Natural killer cell (primary cell): Measurements from ENCODE around the gene NOL6. TPM values are rescaled to one million over a fixed set of nuclear protein-coding genes. Genes with fewer than 3 reads are reported as not detected.

Experiments used
- ATAC-seq, 3 donors: fragments of 150-1000 bp in 2 of 3; fragments of 200-7000 bp in 1 of 3; cut with Tn5 transposase; 1 replicate in 1 of 3; 2 replicates in 2 of 3; pipeline ENCODE4 v1.10.0; 2021; ENCODE audit warnings: mild to moderate bottlenecking in 2 of 3, moderate library complexity in 2 of 3
- DNase-seq, 2 donors: peaks; one replicate each; pipeline versions ENCODE4 v3.0.0 to v3.0.0-alpha.2; 2013 to 2021; ENCODE audit warnings: mixed read lengths in 1 of 2
- H3K27ac ChIP-seq: one replicate; pipeline ENCODE4 v1.5.1; 2013; ENCODE audit warnings: mild to moderate bottlenecking, low read length
- H3K27me3 ChIP-seq: one replicate; pipeline ENCODE4 v1.6.1; 2013; ENCODE audit warnings: low read length; ENCODE audit not compliant: control insufficient read depth, insufficient read depth
- H3K36me3 ChIP-seq: one replicate; pipeline ENCODE4 v1.6.1; 2013; ENCODE audit warnings: low read length; ENCODE audit not compliant: control insufficient read depth, insufficient read depth
- H3K4me1 ChIP-seq: one replicate; pipeline ENCODE4 v1.6.1; 2013; ENCODE audit warnings: low read length; ENCODE audit not compliant: control insufficient read depth, insufficient read depth
- H3K4me3 ChIP-seq: one replicate; pipeline ENCODE4 v1.5.1; 2013; ENCODE audit warnings: low read length
- H3K9me3 ChIP-seq: one replicate; pipeline ENCODE4 v1.6.1; 2013; ENCODE audit warnings: low read length; ENCODE audit not compliant: control insufficient read depth, insufficient read depth
- H3K27ac Mint-ChIP-seq, 2 donors: one replicate each; pipeline ENCODE4 v1.8.0; 2022; ENCODE audit warnings: mild to moderate bottlenecking in 2 of 2, mixed read lengths in 2 of 2, moderate library complexity in 1 of 2
- H3K27me3 Mint-ChIP-seq, 2 donors: one replicate each; pipeline ENCODE4 v1.8.0; 2022; ENCODE audit warnings: low read depth in 2 of 2, mixed read lengths in 2 of 2
- H3K36me3 Mint-ChIP-seq: one replicate; pipeline ENCODE4 v1.8.0; 2022; ENCODE audit warnings: mixed read lengths
- H3K4me1 Mint-ChIP-seq, 2 donors: one replicate each; pipeline ENCODE4 v1.8.0; 2022; ENCODE audit warnings: mixed read lengths in 2 of 2
- H3K4me3 Mint-ChIP-seq: one replicate; pipeline ENCODE4 v1.8.0; 2022; ENCODE audit warnings: mild to moderate bottlenecking, moderate library complexity, mixed read lengths
- H3K9me3 Mint-ChIP-seq, 2 donors: one replicate each; pipeline ENCODE4 v1.8.0; 2022; ENCODE audit warnings: mixed read lengths in 2 of 2
- CTCF ChIP-seq: fragments of 200-600 bp; IDR thresholded peaks from one replicate; pipeline ENCODE4 v1.8.0; 2022; ENCODE audit warnings: antibody characterized with exemption
- WGBS: methylation state at CpG from one replicate; pipeline ENCODE4 v1.1.7; 2013; ENCODE audit warnings: missing lambda C conversion rate; ENCODE audit not compliant: insufficient coverage; 5-methylcytosine and 5-hydroxymethylcytosine counted together
- intact Hi-C: fragments of 100-400 bp; cut with micrococcal nuclease; formaldehyde crosslinking; loops from one replicate; pipeline ENCODE4 v1.14.2; 2022
- total RNA-seq, 4 donors: library from RNA; stranded (reverse); fragments of 120-200 nt in 1 of 4; gene quantifications; one replicate each; pipeline versions ENCODE4 v1.2.3 to v1.2.4, GENCODE V29; 2013 to 2022

Gene NOL6
- total RNA-seq, 3 donors from 2014 or later (not counting 1 experiment from before 2014, with no cell fraction given) = 34.2 to 42.2 (median 38.2) TPM

DNA sequence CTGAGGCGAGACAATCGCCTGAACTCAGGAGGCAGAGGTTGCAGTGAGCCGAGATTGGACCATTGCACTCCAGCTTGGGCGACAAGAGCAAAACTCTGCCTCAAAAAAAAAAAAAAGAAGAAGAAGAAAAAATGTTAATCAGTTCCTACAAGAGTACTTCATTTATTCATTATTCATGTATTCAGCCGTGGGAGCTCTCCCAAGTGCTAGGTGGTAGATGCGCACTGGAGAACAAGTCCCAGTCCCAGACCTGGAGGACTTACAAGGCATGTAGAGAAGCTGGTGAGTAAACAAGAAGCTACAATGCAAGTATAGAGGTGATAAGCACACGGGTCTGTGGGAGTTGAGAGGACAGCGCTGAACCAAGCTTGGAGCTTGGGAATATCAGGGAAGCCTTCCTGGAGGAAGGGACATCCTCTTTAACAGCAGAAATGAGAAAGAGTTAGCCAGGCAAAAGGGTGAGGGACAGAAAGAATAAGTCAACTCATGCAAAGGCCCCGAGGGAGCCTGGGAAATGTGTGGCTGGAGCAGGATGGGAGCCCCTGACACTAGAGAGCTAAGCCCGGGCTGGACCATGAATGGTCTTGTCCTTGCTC is 53.9 kb downstream of the NOL6 start:
- WGBS = 87% methylated on average over 10 of the region's 10 CpGs
- H3K9me3 Mint-ChIP-seq = no peaks in the 10 kb centered on the region
- H3K4me1 Mint-ChIP-seq = peaks cover 0 to 15% of the 10 kb centered on the region in 2 donors
- H3K27ac Mint-ChIP-seq = no peak overlapping the region
- no peaks in the 10 kb centered on the region for H3K27me3 ChIP-seq
- no peaks in the 10 kb centered on the region for H3K36me3 Mint-ChIP-seq
- ATAC-seq (no peak), DNase-seq (no peak)
- no peak overlapping the region for H3K4me3 ChIP-seq
- peaks cover 0 to 6% of the 10 kb centered on the region in 2 donors for H3K27me3 Mint-ChIP-seq
- H3K4me3 Mint-ChIP-seq = no peak overlapping the region
- no peak for TF ChIP-seq CTCF
- no peak overlapping the region for H3K27ac ChIP-seq
- H3K36me3 ChIP-seq = no peaks in the 10 kb centered on the region
- intact Hi-C loops = no loop called here
- H3K4me1 ChIP-seq = peaks cover 28% of the 10 kb centered on the region
- H3K9me3 ChIP-seq = no peaks in the 10 kb centered on the region

DNA sequence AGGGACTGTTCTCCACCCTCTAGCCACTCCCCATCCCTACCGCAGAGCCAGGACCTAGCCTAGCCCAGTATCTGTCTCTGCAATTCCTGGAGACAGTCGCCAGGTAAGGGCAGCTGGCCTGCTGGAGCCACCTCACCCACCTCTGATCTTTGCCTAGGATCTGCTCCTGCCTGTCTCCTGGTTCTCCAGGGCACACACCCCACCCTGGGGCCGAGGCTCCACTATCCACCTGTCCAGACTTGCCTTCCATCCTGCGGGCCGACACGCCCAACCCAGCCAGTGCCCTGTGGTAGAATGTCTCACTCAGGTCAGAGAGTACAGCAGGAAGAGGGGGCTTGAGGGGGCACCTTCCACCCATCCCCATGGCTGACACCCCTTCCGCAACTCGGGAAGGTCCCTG is 55.6 kb downstream of the NOL6 start:
- Histone ChIP-seq H3K9me3 (no peaks in the 10 kb centered on the region), H3K4me3 (no peak overlapping the region), H3K27ac (no peak overlapping the region), H3K4me1 (peaks cover 31% of the 10 kb centered on the region), H3K27me3 (no peaks in the 10 kb centered on the region), H3K36me3 (no peaks in the 10 kb centered on the region)
- ATAC-seq (no peak), DNase-seq (no peak)
- H3K9me3 Mint-ChIP-seq = no peaks in the 10 kb centered on the region
- H3K27ac Mint-ChIP-seq = no peak overlapping the region
- TF ChIP-seq CTCF = no peak
- intact Hi-C loops = no loop called here
- no peak overlapping the region for H3K4me3 Mint-ChIP-seq
- peaks cover 0 to 6% of the 10 kb centered on the region in 2 donors for H3K27me3 Mint-ChIP-seq
- WGBS = 96% methylated on average over 6 of the region's 8 CpGs
- H3K4me1 Mint-ChIP-seq = peaks cover 0 to 15% of the 10 kb centered on the region in 2 donors
- H3K36me3 Mint-ChIP-seq = no peaks in the 10 kb centered on the region

DNA sequence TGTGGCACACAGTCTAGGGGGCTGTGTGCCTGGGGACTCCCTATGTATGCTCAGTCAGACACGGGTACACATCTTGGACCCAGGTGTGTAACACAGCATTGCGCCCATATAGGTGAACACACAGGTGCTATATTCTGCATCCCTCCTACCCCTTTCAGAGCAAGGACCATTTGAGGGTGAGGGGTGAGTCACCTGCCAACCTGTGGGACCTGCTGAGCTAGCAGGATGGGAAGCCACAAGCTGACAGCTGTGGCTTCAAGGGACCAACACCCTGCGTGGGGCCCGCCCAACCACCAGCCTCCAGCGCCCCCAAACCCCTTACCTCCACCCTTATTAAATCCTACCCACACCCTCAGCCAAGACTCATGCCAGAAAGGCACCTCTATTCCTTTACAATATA is 56.7 kb downstream of the NOL6 start:
- Histone ChIP-seq H3K4me3 (no peak overlapping the region), H3K4me1 (peaks cover 31% of the 10 kb centered on the region), H3K9me3 (no peaks in the 10 kb centered on the region), H3K27ac (no peak overlapping the region), H3K36me3 (no peaks in the 10 kb centered on the region), H3K27me3 (no peaks in the 10 kb centered on the region)
- WGBS = 25% methylated on average over 5 of the region's 5 CpGs
- H3K4me1 Mint-ChIP-seq = peaks cover 0 to 15% of the 10 kb centered on the region in 2 donors
- no peak overlapping the region for H3K27ac Mint-ChIP-seq
- TF ChIP-seq CTCF = no peak
- ATAC-seq (no peak), DNase-seq (peak in 1 of 2 donors; percentile 54)
- no peaks in the 10 kb centered on the region for H3K36me3 Mint-ChIP-seq
- no peaks in the 10 kb centered on the region for H3K9me3 Mint-ChIP-seq
- intact Hi-C loops = no loop called here
- H3K4me3 Mint-ChIP-seq = no peak overlapping the region
- H3K27me3 Mint-ChIP-seq = peaks cover 0 to 6% of the 10 kb centered on the region in 2 donors

GRCh38 chr9:33415501-33416038 is 58.2 kb downstream of the NOL6 start:
- no peaks in the 10 kb centered on the region for H3K9me3 ChIP-seq
- H3K27me3 ChIP-seq = no peaks in the 10 kb centered on the region
- no peak overlapping the region for H3K27ac ChIP-seq
- no peak overlapping the region for H3K4me3 ChIP-seq
- H3K4me3 Mint-ChIP-seq = no peak overlapping the region
- H3K4me1 ChIP-seq = peaks cover 31% of the 10 kb centered on the region
- no peaks in the 10 kb centered on the region for H3K36me3 Mint-ChIP-seq
- H3K27me3 Mint-ChIP-seq = peaks cover 0 to 6% of the 10 kb centered on the region in 2 donors
- intact Hi-C loops = no loop called here
- no peaks in the 10 kb centered on the region for H3K36me3 ChIP-seq
- H3K9me3 Mint-ChIP-seq = no peaks in the 10 kb centered on the region
- DNase-seq (peak; percentile 51 to 96), ATAC-seq (peak; percentile 66 to 84 (median 80))
- peak overlapping the region in 1 of 2 donors; percentile 17 for H3K27ac Mint-ChIP-seq
- TF ChIP-seq CTCF = peak; percentile 58
- peaks cover 0 to 15% of the 10 kb centered on the region in 2 donors for H3K4me1 Mint-ChIP-seq
- WGBS = 37% methylated on average over 9 of the region's 9 CpGs
